ENCODE results near the gene OSBPL6.

The OSBPL6 gene

DNA sequence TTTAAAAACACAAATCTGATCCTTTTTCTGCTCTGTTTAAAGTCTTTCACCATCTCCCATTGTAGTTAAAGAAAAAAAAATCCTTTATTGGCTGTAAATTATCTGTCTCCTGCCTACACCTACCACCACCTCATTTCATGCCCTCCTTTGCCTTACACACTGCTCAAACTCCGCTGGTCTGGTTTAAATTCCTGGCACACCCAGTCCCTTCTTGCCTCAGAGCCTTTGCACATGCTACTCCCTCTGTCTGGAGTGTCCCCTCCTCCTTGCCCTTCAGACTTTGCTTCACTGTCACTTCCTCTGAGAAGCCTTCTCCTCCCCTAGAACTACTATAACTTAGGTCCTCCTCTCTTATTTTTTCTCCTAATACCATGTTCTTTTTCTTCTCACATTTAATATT, 49.6 kb downstream of the OSBPL6 start:
- Histone ChIP-seq H3K27ac (no peak overlapping the region), H3K79me2 (ENCODE audit: insufficient read depth, low read depth) (no peaks in the 10 kb centered on the region), H3K4me1 (ENCODE audit: low read depth, poor library complexity, severe bottlenecking) (peaks cover 5% of the 10 kb centered on the region), H3K4me2 (no peak overlapping the region), H3K4me3 (IDR thresholded peaks at IDR 0.05; ENCODE audit: insufficient read depth, low read depth, low read length) (no peak overlapping the region), H3K36me3 (ENCODE audit: insufficient read depth) (no peaks in the 10 kb centered on the region), H3K27me3 (ENCODE audit: insufficient read depth, low read depth) (no peaks in the 10 kb centered on the region), H4K20me1 (ENCODE audit: insufficient read depth) (no peaks in the 10 kb centered on the region), H3K9ac (no peak overlapping the region), H2AFZ (ENCODE audit: low read depth) (no peak overlapping the region)
- TF ChIP-seq, protein P1, sequence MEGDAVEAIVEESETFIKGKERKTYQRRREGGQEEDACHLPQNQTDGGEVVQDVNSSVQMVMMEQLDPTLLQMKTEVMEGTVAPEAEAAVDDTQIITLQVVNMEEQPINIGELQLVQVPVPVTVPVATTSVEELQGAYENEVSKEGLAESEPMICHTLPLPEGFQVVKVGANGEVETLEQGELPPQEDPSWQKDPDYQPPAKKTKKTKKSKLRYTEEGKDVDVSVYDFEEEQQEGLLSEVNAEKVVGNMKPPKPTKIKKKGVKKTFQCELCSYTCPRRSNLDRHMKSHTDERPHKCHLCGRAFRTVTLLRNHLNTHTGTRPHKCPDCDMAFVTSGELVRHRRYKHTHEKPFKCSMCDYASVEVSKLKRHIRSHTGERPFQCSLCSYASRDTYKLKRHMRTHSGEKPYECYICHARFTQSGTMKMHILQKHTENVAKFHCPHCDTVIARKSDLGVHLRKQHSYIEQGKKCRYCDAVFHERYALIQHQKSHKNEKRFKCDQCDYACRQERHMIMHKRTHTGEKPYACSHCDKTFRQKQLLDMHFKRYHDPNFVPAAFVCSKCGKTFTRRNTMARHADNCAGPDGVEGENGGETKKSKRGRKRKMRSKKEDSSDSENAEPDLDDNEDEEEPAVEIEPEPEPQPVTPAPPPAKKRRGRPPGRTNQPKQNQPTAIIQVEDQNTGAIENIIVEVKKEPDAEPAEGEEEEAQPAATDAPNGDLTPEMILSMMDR (conservative IDR thresholded peaks at IDR 0.05; ENCODE audit: low read depth, low read length) = no peak

DNA sequence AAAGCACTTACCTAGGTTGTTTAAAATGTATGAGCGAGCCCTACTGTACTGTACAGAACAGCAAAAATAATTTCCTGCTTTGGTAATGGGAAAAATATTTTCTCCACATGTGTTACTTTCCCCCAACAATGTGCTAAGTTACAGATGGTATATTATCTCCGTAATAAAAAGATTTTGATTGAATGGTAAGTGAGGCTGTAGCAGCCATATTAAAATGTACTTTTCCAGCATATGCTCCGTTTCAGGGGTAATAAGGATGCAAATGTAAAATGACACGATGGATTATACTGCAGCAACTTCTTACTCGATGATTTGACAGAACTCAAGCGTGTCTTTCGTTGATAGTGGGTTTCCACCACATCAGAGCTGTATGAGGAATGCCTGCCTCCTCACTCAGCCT, 50.5 kb downstream of the OSBPL6 start:
- Histone ChIP-seq H3K27me3 (ENCODE audit: insufficient read depth, low read depth) (no peaks in the 10 kb centered on the region), H3K9ac (no peak overlapping the region)

DNA sequence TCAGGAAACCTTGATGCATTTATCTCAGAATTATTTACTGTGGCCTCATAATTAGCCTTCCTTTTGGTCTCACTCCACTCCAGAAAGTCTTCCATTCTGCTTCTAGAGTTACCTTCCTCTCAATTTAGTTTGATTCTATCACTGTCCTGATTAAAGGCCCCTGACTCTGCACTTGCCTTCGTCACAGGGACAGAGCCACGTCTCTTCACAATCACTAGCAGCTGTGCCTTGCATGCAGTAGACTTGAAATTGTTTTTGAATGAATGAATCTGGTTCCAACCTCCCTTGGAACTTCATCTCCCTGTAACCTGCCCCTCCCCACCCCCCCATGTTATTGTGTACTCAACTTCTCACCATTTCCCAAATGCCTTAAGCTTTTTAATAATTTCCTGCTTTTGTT, 52.4 kb downstream of the OSBPL6 start:
- TF ChIP-seq, protein P1 (conservative IDR thresholded peaks at IDR 0.05; ENCODE audit: low read depth, low read length) = no peak
- Histone ChIP-seq H3K36me3 (ENCODE audit: insufficient read depth) (no peaks in the 10 kb centered on the region), H3K4me2 (no peak overlapping the region), H4K20me1 (ENCODE audit: insufficient read depth) (no peaks in the 10 kb centered on the region), H2AFZ (ENCODE audit: low read depth) (no peak overlapping the region), H3K4me3 (IDR thresholded peaks at IDR 0.05; ENCODE audit: insufficient read depth, low read depth, low read length) (no peak overlapping the region), H3K9ac (no peak overlapping the region), H3K27me3 (ENCODE audit: insufficient read depth, low read depth) (no peaks in the 10 kb centered on the region), H3K4me1 (ENCODE audit: low read depth, poor library complexity, severe bottlenecking) (peaks cover 5% of the 10 kb centered on the region), H3K79me2 (ENCODE audit: insufficient read depth, low read depth) (no peaks in the 10 kb centered on the region), H3K27ac (no peak overlapping the region)

More for the DNA sequence above, 50.5 kb downstream of the OSBPL6 start:
- Histone ChIP-seq H3K79me2 (ENCODE audit: insufficient read depth, low read depth) (no peaks in the 10 kb centered on the region), H3K4me1 (ENCODE audit: low read depth, poor library complexity, severe bottlenecking) (peaks cover 5% of the 10 kb centered on the region), H3K4me2 (no peak overlapping the region), H3K4me3 (IDR thresholded peaks at IDR 0.05; ENCODE audit: insufficient read depth, low read depth, low read length) (no peak overlapping the region), H3K27ac (no peak overlapping the region), H3K36me3 (ENCODE audit: insufficient read depth) (no peaks in the 10 kb centered on the region), H2AFZ (ENCODE audit: low read depth) (no peak overlapping the region), H4K20me1 (ENCODE audit: insufficient read depth) (no peaks in the 10 kb centered on the region)
- TF ChIP-seq, protein P1 (conservative IDR thresholded peaks at IDR 0.05; ENCODE audit: low read depth, low read length) = no peak

DNA sequence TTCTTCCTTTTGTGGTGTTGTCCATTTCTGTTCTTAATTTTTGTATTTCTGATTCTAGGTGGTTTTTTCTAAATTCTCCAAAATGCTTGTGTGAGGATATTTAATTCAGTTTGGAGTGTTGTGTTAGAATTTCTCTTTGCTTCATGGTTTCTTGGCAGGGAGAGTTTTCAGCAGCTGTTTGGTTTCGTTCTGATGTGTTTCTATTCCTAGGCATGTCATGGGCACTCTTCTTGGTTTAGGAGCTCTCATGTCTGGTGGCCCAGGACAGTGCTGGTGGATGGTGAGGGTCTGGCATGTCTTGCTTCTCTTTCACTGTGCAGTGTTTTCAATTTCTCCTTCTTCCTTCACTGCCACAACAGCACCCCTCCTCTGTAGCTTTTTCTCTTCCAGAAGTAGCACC, 52.9 kb downstream of the OSBPL6 start:
- no peak overlapping the region for H3K4me3 ChIP-seq (IDR thresholded peaks at IDR 0.05; ENCODE audit: insufficient read depth, low read depth, low read length)
- H4K20me1 ChIP-seq (ENCODE audit: insufficient read depth) = no peaks in the 10 kb centered on the region
- no peaks in the 10 kb centered on the region for H3K36me3 ChIP-seq (ENCODE audit: insufficient read depth)
- no peaks in the 10 kb centered on the region for H3K27me3 ChIP-seq (ENCODE audit: insufficient read depth, low read depth)
- TF ChIP-seq, protein P1 (conservative IDR thresholded peaks at IDR 0.05; ENCODE audit: low read depth, low read length) = no peak
- no peaks in the 10 kb centered on the region for H3K79me2 ChIP-seq (ENCODE audit: insufficient read depth, low read depth)
- H3K4me1 ChIP-seq (ENCODE audit: low read depth, poor library complexity, severe bottlenecking) = peaks cover 5% of the 10 kb centered on the region
- H2AFZ ChIP-seq (ENCODE audit: low read depth) = no peak overlapping the region
- H3K9ac ChIP-seq = no peak overlapping the region
- no peak overlapping the region for H3K27ac ChIP-seq
- no peak overlapping the region for H3K4me2 ChIP-seq

All from KMS-11 (cell line).